H1 (cell line): Measurements from ENCODE around the gene DNAH10. TPM values are rescaled to one million over a fixed set of nuclear protein-coding genes. Genes with fewer than 3 reads are reported as not detected.

Experiments
- CBX8 ChIP-seq: fragments of 300-800, 300-1000 bp; sonication (generic); IDR thresholded peaks from 2 replicates; pipeline ENCODE4 v1.7.1; 2016; ENCODE audit warnings: low read depth, low read length, borderline replicate concordance
- CHD7 ChIP-seq: fragments of 300-600 bp; sonication (generic); IDR thresholded peaks from 2 replicates; pipeline ENCODE4 v1.7.1; 2012; ENCODE audit warnings: low read length, moderate library complexity, mild to moderate bottlenecking, inconsistent platforms; ENCODE audit not compliant: insufficient replicate concordance
- E2F6 ChIP-seq: IDR thresholded peaks from 2 replicates; pipeline ENCODE4 v1.6.1; 2012; ENCODE audit warnings: inconsistent platforms
- HDAC2 ChIP-seq, 2 experiments: fragments of 300-600 bp in 1 of 2; sonication (generic) in 1 of 2; IDR thresholded peaks; 2 replicates each; pipeline ENCODE4 v1.6.1; 2011 to 2012; ENCODE audit warnings: low read depth in 2 of 2, low read length in 2 of 2, mild to moderate bottlenecking in 2 of 2, moderate library complexity in 2 of 2, borderline replicate concordance in 1 of 2, inconsistent platforms in 1 of 2
- JUND ChIP-seq: IDR thresholded peaks from 2 replicates; pipeline ENCODE4 v1.6.1; 2011; ENCODE audit warnings: mild to moderate bottlenecking, improper control_type of control experiment, low read length
- RXRA ChIP-seq: IDR thresholded peaks from 2 replicates; pipeline ENCODE4 v1.6.1; 2011; ENCODE audit warnings: low read depth, mild to moderate bottlenecking, low read length, moderate library complexity; ENCODE audit not compliant: insufficient read depth
- SUZ12 ChIP-seq: fragments of 200-600 bp; sonication (generic); IDR thresholded peaks from 2 replicates; pipeline ENCODE4 v1.6.1; 2012; ENCODE audit warnings: mild to moderate bottlenecking, inconsistent platforms, low read length, moderate library complexity, mixed read lengths
- polyA plus RNA-seq, 7 experiments: library from polyadenylated mRNA; depleted of rRNA in 3 of 7; stranded (reverse) in 5 of 7; unstranded in 2 of 7; fragments of >200 nt in 5 of 7; fragments of 200-250 nt in 2 of 7; gene quantifications; 1 replicate in 5 of 7; 2 replicates in 1 of 7; 4 replicates in 1 of 7; pipeline versions ENCODE4 v1.2.1 to v1.2.3, GENCODE V29; 2011 to 2013; ENCODE audit warnings: missing spikeins in 2 of 7, mixed read lengths in 2 of 7
- total RNA-seq: library from RNA; stranded (reverse); fragmentation: NEBNext Ultra II Directional; extraction: Animal tissue kit (Norgen Biotek cat#: 25700); gene quantifications from 2 replicates; pipeline ENCODE4 v1.2.1, GENCODE V29; 2021

The DNAH10 gene
- total and polyA plus RNA-seq, 2 of the 8 experiments (the other 6 are each of a cell fraction or from before 2014, with no cell fraction given): 0.02 to 0.24 TPM

- TF ChIP-seq CHD7 (no peak), SUZ12 (no peak), JUND (no peak), E2F6 (no peak), HDAC2 (IDR thresholded peaks at IDR 0.05; ENCODE audit: borderline replicate concordance in 1 of 2, low read depth in 2 of 2, low read length in 2 of 2) (no peak), RXRA (no peak), CBX8 (no peak)
- TF ChIP-seq, all 59 proteins: peak for 0
Measured at GRCh38 chr12:123906711-123907420, 144.8 kb downstream of the DNAH10 start (continued).
